Measurements from ENCODE around the gene KCNQ5.

The KCNQ5 gene

DNA sequence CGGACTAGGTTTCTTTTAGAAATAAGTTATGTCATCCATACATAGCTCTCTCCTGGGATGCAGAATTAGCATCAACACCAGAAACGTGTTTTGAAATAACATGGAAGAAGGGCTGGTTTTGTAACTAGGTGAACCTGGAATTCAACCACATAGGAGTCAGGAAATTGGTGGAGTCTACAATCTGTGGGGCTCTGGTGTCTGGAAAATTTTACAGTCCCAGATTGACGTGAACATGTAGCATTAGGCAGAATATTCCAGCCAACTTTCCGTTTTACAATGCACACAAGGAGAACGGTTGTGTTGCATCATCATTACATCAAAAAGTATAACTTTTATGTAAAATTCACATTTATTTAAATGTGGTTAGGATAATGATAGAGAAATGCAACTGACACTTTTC, 1.9 kb downstream of the KCNQ5 start:
- no peak overlapping the region for H4K91ac ChIP-seq (ENCODE audit: low read depth, low read length)
- H2BK12ac ChIP-seq (ENCODE audit: low read length): no peak overlapping the region
- no peak overlapping the region for H3K4ac ChIP-seq (ENCODE audit: low read depth, low read length)
- no peak overlapping the region for H3K9ac ChIP-seq (ENCODE audit: low read length)
- peaks cover 9% of the 10 kb centered on the region for H3K79me2 ChIP-seq (ENCODE audit: control insufficient read depth, insufficient read depth, low read length, poor library complexity)
- peak overlapping the region; percentile 41 for H3K4me2 ChIP-seq (ENCODE audit: low read length)
- H2BK120ac ChIP-seq (ENCODE audit: insufficient read depth, low read length, poor library complexity): no peak overlapping the region
- H3K4me1 ChIP-seq (ENCODE audit: control insufficient read depth in 1 of 2, insufficient read depth in 2 of 2, low read length in 2 of 2): peaks cover 14 to 15% of the 10 kb centered on the region in 2 experiments
- peaks cover 2% of the 10 kb centered on the region for H3K27me3 ChIP-seq (ENCODE audit: insufficient read depth, low read length)
- no peaks in the 10 kb centered on the region for H3K9me3 ChIP-seq (ENCODE audit: insufficient read depth, low read depth, low read length)
- H3K27ac ChIP-seq (ENCODE audit: low read depth, low read length): no peak overlapping the region
- no peak for DNase-seq
- H3K4me3 ChIP-seq (ENCODE audit: low read depth, low read length): no peak overlapping the region
- H2AK5ac ChIP-seq (ENCODE audit: low read length): no peak overlapping the region
- no CpG with 5 or more reads among the region's 5 CpGs for WGBS (ENCODE audit: extremely low coverage, insufficient coverage, insufficient read length)
- H4K12ac ChIP-seq (ENCODE audit: low read depth, low read length): no peak overlapping the region
- H3K79me1 ChIP-seq (ENCODE audit: low read length): peaks cover 21% of the 10 kb centered on the region
- H3K36me3 ChIP-seq (ENCODE audit: control insufficient read depth in 1 of 2, insufficient read depth in 2 of 2, low read length in 2 of 2): no peaks in the 10 kb centered on the region
- H3K18ac ChIP-seq (ENCODE audit: low read length): no peak overlapping the region
- no peak overlapping the region for H3K23ac ChIP-seq (ENCODE audit: low read length)
- no peak overlapping the region for H4K8ac ChIP-seq (ENCODE audit: low read depth, low read length)
- no peak overlapping the region for H2BK5ac ChIP-seq (ENCODE audit: low read depth, low read length, poor library complexity)
- no peak overlapping the region for H2AFZ ChIP-seq (ENCODE audit: insufficient read depth, low read length, poor library complexity)
- H3K14ac ChIP-seq (ENCODE audit: low read length): no peak overlapping the region

DNA sequence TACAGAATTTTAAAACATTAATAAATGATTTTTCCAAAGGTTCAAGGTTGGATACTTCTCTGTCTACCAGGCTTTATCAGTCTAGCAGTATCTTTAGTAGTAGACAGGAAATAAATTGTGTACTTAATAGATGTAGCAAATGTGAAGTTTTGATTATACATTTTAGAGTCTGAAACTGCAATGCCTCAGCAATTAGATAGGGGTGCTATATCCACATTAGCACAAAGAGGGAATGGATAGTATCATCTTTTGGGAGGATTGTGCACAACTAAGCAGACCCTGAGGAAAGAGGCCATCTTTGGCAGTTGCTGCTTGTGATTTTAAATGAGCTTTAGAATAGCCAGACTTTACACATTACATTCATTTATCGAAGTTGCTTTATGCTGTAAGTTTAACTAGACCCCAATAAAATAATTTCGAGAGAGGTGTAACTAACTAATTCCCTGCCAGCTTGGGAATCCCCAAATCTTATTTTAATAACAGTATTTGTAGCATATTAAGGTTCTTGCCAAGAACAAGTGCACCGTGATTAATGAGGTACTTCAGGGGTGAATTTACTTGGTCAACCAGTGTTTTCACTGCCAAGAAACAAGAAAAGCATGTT, 2.8 kb downstream of the KCNQ5 start:
- Histone ChIP-seq H3K4me3 (ENCODE audit: low read depth, low read length) (no peak overlapping the region), H3K23ac (ENCODE audit: low read length) (no peak overlapping the region), H3K18ac (ENCODE audit: low read length) (no peak overlapping the region), H3K79me2 (ENCODE audit: control insufficient read depth, insufficient read depth, low read length, poor library complexity) (peaks cover 9% of the 10 kb centered on the region), H3K4me2 (ENCODE audit: low read length) (no peak overlapping the region), H2BK120ac (ENCODE audit: insufficient read depth, low read length, poor library complexity) (no peak overlapping the region), H3K4me1 (ENCODE audit: control insufficient read depth in 1 of 2, insufficient read depth in 2 of 2, low read length in 2 of 2) (peaks cover 14 to 15% of the 10 kb centered on the region in 2 experiments), H3K4ac (ENCODE audit: low read depth, low read length) (no peak overlapping the region), H3K9ac (ENCODE audit: low read length) (no peak overlapping the region), H3K36me3 (ENCODE audit: control insufficient read depth in 1 of 2, insufficient read depth in 2 of 2, low read length in 2 of 2) (no peaks in the 10 kb centered on the region), H3K27me3 (ENCODE audit: insufficient read depth, low read length) (peaks cover 2% of the 10 kb centered on the region), H2BK12ac (ENCODE audit: low read length) (no peak overlapping the region), H4K8ac (ENCODE audit: low read depth, low read length) (no peak overlapping the region), H2AFZ (ENCODE audit: insufficient read depth, low read length, poor library complexity) (no peak overlapping the region), H4K91ac (ENCODE audit: low read depth, low read length) (no peak overlapping the region), H4K12ac (ENCODE audit: low read depth, low read length) (no peak overlapping the region), H3K79me1 (ENCODE audit: low read length) (peaks cover 21% of the 10 kb centered on the region), H2BK5ac (ENCODE audit: low read depth, low read length, poor library complexity) (no peak overlapping the region), H2AK5ac (ENCODE audit: low read length) (no peak overlapping the region), H3K9me3 (ENCODE audit: insufficient read depth, low read depth, low read length) (no peaks in the 10 kb centered on the region), H3K27ac (ENCODE audit: low read depth, low read length) (no peak overlapping the region), H3K14ac (ENCODE audit: low read length) (no peak overlapping the region)
- no CpG with 5 or more reads among the region's 3 CpGs for WGBS (ENCODE audit: extremely low coverage, insufficient coverage, insufficient read length)
- DNase-seq: peak in 1 of 2 donors; percentile 23

DNA sequence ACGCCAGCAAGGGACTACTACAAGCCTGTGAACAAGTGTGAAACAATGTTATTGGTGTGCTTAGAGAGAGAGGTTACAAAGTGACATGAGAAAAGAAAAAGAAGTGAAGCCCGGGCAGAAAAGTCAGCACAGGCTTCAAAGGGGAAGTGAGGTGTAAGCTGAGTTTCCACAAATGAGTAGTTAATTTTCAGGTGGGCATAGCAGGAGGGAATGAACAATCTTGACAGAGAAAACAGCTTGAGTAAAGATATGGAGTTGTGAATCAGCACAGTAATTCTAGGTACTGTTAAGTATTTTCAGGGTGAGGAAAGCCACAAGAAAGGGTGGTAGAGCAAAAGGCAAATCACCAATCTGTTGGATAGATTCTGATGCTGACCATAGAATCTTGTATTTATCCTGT, 4.3 kb downstream of the KCNQ5 start:
- no peak overlapping the region for H3K9ac ChIP-seq (ENCODE audit: low read length)
- no peak overlapping the region for H2BK120ac ChIP-seq (ENCODE audit: insufficient read depth, low read length, poor library complexity)
- no peak overlapping the region for H3K18ac ChIP-seq (ENCODE audit: low read length)
- H3K4ac ChIP-seq (ENCODE audit: low read depth, low read length): no peak overlapping the region
- no peak overlapping the region for H3K4me2 ChIP-seq (ENCODE audit: low read length)
- H3K23ac ChIP-seq (ENCODE audit: low read length): no peak overlapping the region
- no peak for DNase-seq
- H4K91ac ChIP-seq (ENCODE audit: low read depth, low read length): no peak overlapping the region
- H3K79me2 ChIP-seq (ENCODE audit: control insufficient read depth, insufficient read depth, low read length, poor library complexity): peaks cover 9% of the 10 kb centered on the region
- H4K8ac ChIP-seq (ENCODE audit: low read depth, low read length): no peak overlapping the region
- no peak overlapping the region for H3K14ac ChIP-seq (ENCODE audit: low read length)
- no peak overlapping the region for H4K12ac ChIP-seq (ENCODE audit: low read depth, low read length)
- no peak overlapping the region for H2BK12ac ChIP-seq (ENCODE audit: low read length)
- H2AK5ac ChIP-seq (ENCODE audit: low read length): no peak overlapping the region
- H3K27me3 ChIP-seq (ENCODE audit: insufficient read depth, low read length): no peaks in the 10 kb centered on the region
- whole genome bisulfite sequencing (ENCODE audit: extremely low coverage, insufficient coverage, insufficient read length): no CpG with 5 or more reads among the region's 2 CpGs
- H3K4me1 ChIP-seq (ENCODE audit: control insufficient read depth in 1 of 2, insufficient read depth in 2 of 2, low read length in 2 of 2): peaks cover 5% of the 10 kb centered on the region in 2 experiments
- no peaks in the 10 kb centered on the region for H3K36me3 ChIP-seq (ENCODE audit: control insufficient read depth in 1 of 2, insufficient read depth in 2 of 2, low read length in 2 of 2)
- H3K4me3 ChIP-seq (ENCODE audit: low read depth, low read length): no peak overlapping the region
- H2BK5ac ChIP-seq (ENCODE audit: low read depth, low read length, poor library complexity): no peak overlapping the region
- peaks cover 19% of the 10 kb centered on the region for H3K79me1 ChIP-seq (ENCODE audit: low read length)
- H3K9me3 ChIP-seq (ENCODE audit: insufficient read depth, low read depth, low read length): no peaks in the 10 kb centered on the region
- no peak overlapping the region for H3K27ac ChIP-seq (ENCODE audit: low read depth, low read length)
- H2AFZ ChIP-seq (ENCODE audit: insufficient read depth, low read length, poor library complexity): no peak overlapping the region

DNA sequence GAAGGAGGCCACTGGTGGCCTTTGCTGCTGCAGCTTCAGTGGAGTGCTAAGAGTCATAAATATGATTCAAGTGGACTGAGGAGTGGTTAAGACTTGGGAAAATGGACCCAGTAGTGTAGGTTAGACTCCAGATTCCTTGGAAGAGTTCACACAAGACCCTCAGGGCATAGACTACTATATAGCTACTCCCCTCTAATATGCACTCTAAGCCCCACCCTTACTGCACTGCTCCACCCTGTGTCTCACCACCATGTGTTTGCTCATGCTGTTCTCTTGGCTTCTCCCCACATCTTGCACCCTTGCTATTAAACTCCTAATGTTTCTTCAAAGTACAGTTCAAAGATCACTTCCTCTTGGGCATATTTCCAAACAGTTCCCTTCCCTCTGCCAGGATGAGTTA, 5.7 kb downstream of the KCNQ5 start:
- Histone ChIP-seq H3K4me1 (ENCODE audit: control insufficient read depth in 1 of 2, insufficient read depth in 2 of 2, low read length in 2 of 2) (peaks cover 0 to 2% of the 10 kb centered on the region in 2 experiments), H3K36me3 (ENCODE audit: control insufficient read depth in 1 of 2, insufficient read depth in 2 of 2, low read length in 2 of 2) (no peaks in the 10 kb centered on the region), H3K27me3 (ENCODE audit: insufficient read depth, low read length) (no peaks in the 10 kb centered on the region), H4K12ac (ENCODE audit: low read depth, low read length) (no peak overlapping the region), H4K8ac (ENCODE audit: low read depth, low read length) (no peak overlapping the region), H3K4me3 (ENCODE audit: low read depth, low read length) (no peak overlapping the region), H3K4me2 (ENCODE audit: low read length) (no peak overlapping the region), H4K91ac (ENCODE audit: low read depth, low read length) (no peak overlapping the region), H2AFZ (ENCODE audit: insufficient read depth, low read length, poor library complexity) (no peak overlapping the region), H3K27ac (ENCODE audit: low read depth, low read length) (no peak overlapping the region), H2BK120ac (ENCODE audit: insufficient read depth, low read length, poor library complexity) (no peak overlapping the region), H3K79me2 (ENCODE audit: control insufficient read depth, insufficient read depth, low read length, poor library complexity) (peaks cover 6% of the 10 kb centered on the region), H3K79me1 (ENCODE audit: low read length) (peaks cover 7% of the 10 kb centered on the region), H3K9me3 (ENCODE audit: insufficient read depth, low read depth, low read length) (no peaks in the 10 kb centered on the region), H3K18ac (ENCODE audit: low read length) (no peak overlapping the region), H3K4ac (ENCODE audit: low read depth, low read length) (no peak overlapping the region), H3K14ac (ENCODE audit: low read length) (no peak overlapping the region), H2BK5ac (ENCODE audit: low read depth, low read length, poor library complexity) (no peak overlapping the region), H3K23ac (ENCODE audit: low read length) (no peak overlapping the region), H3K9ac (ENCODE audit: low read length) (no peak overlapping the region), H2BK12ac (ENCODE audit: low read length) (no peak overlapping the region), H2AK5ac (ENCODE audit: low read length) (no peak overlapping the region)
- DNase-seq: no peak
